Stimulated activated naive CD8-positive, alpha-beta T cell treated with anti-CD3 and anti-CD28 coated beads, Interleukin-15, amount 100 ng/mL, for 72 hours (primary cell): ENCODE measurements around the gene PYGM.
A peak's percentile ranks its signal among the peaks of the same experiment; 100 is the strongest.

Experiments used
- ATAC-seq: fragments of 150-1000 bp; cut with Tn5 transposase; 2 replicates; pipeline ENCODE4 v1.10.0; 2021; ENCODE audit warnings: mild to moderate bottlenecking, moderate library complexity
- DNase-seq, 2 donors: peaks; one replicate each; pipeline ENCODE4 v3.0.0; 2021 to 2022
- H3K27ac Mint-ChIP-seq, 2 donors: one replicate each; pipeline ENCODE4 v1.8.0; 2022; ENCODE audit warnings: mild to moderate bottlenecking in 2 of 2, mixed read lengths in 2 of 2, moderate library complexity in 2 of 2
- H3K27me3 Mint-ChIP-seq: one replicate; pipeline ENCODE4 v1.8.0; 2022; ENCODE audit warnings: mixed read lengths
- H3K4me1 Mint-ChIP-seq: one replicate; pipeline ENCODE4 v1.8.0; 2022; ENCODE audit warnings: mild to moderate bottlenecking, mixed read lengths
- H3K4me3 Mint-ChIP-seq, 2 donors: one replicate each; pipeline ENCODE4 v1.8.0; 2022; ENCODE audit warnings: mild to moderate bottlenecking in 2 of 2, mixed read lengths in 2 of 2, moderate library complexity in 1 of 2
- H3K9me3 Mint-ChIP-seq, 2 donors: one replicate each; pipeline ENCODE4 v1.8.0; 2022; ENCODE audit warnings: mixed read lengths in 2 of 2

Gene PYGM

DNA sequence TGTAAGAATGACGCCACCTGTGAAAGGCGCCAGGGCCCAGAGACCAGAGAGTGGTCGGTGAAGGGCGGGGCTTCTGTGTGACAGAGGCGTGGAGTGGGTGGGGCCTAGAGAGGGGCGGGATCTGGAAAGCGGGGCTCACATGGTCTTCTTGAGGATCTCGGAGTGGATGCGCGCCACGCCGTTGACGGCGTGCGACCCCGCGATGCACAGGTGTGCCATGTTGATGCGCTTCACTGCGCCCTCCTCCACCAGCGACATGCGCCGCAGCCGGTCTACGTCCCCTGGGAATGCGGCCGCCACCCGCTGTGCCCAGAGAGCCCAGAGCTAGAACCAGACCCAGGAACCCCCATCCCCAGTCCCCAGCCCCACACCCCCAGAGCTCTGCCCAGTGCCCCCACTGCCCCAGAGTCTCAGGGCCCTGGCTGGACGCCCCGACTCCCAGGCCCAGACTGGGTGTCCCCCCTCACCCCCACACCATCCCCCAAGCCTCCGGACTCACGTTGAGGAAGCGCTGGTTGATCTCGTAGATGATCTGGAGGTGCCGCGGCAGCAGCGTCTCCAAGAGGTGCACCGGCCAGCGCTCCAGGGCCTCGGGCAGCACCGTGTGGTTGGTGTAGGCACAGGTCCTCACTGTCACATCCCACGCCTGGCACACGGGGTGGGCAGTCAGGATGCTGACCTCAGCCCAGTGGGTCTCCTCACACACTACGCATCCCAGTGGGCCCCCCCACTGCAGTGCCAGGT lies 6.2 kb downstream of the PYGM start:
- no peak for DNase-seq
- Mint-ChIP-seq H3K27ac (peak overlapping the region in 1 of 2 donors; percentile 59), H3K27me3 (no peaks in the 10 kb centered on the region), H3K4me1 (peaks cover 54% of the 10 kb centered on the region), H3K9me3 (no peaks in the 10 kb centered on the region), H3K4me3 (no peak overlapping the region)
- ATAC-seq, result peak; percentile 18

DNA sequence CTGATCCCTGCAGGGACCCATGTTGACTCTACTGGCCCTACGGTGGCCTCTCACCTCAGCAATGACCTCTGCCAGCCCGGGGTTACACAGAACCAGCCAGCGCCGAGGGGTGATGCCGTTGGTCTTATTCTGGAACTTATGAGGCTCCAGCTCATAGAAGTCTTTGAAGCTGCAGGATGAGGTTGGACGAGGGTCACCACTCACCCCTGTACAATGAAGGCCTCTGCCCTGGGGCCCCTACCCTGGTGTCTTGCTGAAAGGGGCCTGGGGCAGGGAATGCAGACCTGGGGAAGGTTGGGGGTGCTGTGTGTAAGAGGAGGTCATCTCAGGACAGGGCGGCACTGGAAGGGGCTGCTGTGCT lies 6.8 kb downstream of the PYGM start:
- Mint-ChIP-seq H3K27ac (peak overlapping the region in 1 of 2 donors; percentile 75), H3K27me3 (no peaks in the 10 kb centered on the region), H3K9me3 (no peaks in the 10 kb centered on the region), H3K4me1 (peaks cover 48% of the 10 kb centered on the region), H3K4me3 (no peak overlapping the region)
- ATAC-seq (peak; percentile 11), DNase-seq (no peak)

DNA sequence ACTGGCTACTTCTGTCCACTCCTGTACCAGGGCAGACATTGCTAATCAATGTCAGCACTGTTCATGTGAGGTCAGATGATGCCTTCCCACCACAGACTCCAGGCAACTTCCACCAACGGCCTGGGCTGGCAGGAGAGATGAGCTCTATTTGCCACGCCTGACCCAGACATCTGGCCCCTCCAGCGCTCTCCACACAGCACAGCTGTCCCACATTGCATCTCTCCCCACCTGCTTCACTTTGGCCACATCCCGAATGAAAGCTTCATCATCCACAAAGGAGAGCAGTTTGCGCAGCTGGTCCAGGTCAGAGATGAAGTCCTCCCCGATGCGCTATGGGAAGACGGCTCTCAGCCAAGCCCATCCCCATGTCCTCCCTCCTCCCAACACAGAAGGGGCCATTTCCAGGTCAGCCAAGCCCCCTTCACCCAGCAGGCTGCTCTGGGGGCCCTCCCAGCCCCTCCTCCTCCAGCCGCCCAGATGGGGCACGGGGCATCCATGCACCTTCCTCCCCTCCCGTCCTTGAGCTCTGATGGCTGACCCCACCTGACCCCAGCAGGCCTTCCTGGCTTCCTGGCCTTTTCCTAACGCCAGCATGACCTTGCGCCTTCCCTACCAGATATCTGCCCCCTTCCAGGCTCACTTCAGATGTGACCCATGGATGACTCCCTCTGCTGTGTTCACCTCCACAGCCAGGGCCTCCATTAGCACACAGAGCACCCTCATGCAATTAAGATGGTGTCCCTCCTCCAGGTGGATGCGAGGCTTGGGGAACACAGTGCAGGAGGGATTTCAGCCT lies 7.4 kb downstream of the PYGM start:
- Mint-ChIP-seq H3K9me3 (no peaks in the 10 kb centered on the region), H3K27ac (peak overlapping the region in 1 of 2 donors; percentile 75), H3K4me1 (peaks cover 43% of the 10 kb centered on the region), H3K27me3 (no peaks in the 10 kb centered on the region), H3K4me3 (no peak overlapping the region)
- no peak for DNase-seq
- no peak for ATAC-seq

DNA sequence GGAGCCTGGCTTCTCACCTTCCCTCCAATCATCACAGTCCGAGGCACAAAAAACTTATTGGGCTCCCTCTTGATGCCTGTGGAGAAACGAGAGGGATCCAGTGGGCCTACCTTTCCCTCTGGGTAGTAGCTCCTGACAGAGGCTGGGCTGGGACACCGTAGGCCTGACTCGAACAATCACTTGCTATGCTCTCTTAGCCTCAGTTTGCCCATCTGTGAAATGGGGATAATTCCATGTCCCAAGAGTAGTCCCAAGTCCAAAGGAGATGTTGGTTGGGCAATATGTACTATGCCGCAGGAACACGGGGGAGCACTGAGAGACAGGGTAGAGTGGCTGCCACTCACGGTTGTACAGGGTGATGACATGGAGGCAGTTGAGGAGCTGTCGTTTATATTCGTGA lies 8.2 kb downstream of the PYGM start:
- H3K4me1 Mint-ChIP-seq, result peaks cover 41% of the 10 kb centered on the region
- no peaks in the 10 kb centered on the region for H3K27me3 Mint-ChIP-seq

DNA sequence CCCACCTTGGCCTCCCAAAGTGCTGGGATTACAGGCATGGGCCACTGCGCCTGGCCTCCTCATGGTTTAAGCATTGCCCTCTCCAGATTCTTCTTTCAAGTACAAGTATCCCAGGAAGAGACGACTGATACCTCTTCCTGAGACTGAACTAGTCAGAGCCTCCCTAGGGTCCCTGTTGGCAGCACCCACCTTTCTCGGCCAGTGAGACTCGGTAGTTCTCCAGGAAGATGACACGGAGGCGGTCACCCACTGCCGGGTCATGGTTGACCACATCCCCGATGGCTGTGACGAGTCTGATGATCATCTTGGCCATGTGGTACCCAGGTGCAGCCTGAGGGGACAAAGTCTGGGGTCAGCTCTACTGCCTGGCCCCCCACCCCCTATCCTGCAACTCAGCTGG lies 8.6 kb downstream of the PYGM start:
- Mint-ChIP-seq H3K9me3 (no peaks in the 10 kb centered on the region), H3K4me1 (peaks cover 46% of the 10 kb centered on the region), H3K27me3 (no peaks in the 10 kb centered on the region), H3K4me3 (no peak overlapping the region), H3K27ac (peak overlapping the region in 1 of 2 donors; percentile 10)
- DNase-seq, result no peak
- ATAC-seq, result no peak

More for the DNA sequence above, 8.2 kb downstream of the PYGM start:
- ATAC-seq, result no peak
- DNase-seq, result no peak
- Mint-ChIP-seq H3K9me3 (no peaks in the 10 kb centered on the region), H3K4me3 (no peak overlapping the region), H3K27ac (peak overlapping the region in 1 of 2 donors; percentile 46)

DNA sequence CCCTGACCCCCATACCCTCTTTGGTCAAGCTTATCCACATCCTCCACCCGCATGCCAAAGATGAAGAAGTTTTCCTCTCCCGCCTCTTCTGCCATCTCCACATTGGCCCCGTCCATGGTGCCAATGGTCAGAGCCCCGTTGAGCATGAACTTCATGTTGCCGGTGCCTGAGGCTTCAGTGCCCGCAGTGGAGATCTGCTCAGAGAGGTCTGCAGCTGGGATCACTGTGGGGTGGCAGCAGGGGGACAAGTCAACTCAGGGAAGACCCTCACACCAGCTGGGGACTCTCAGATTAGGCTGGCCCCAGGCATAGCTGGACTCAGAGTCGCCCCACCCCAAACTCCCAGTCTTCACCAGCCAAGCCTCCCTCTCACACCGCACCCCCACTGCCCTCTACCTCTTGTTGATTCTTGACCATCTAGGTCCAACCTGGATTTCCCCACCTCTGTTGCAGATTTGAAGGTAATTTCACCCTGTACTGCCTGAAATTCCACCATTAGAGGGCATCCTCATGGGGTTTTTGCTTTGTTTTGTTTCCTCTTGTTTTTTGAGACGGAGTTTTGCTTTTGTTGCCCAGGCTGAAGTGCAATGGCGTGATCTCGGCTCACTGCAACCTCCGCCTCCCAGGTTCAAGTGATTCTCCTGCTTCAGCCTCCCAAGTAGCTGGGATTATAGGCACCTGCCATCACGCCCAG lies 9.3 kb downstream of the PYGM start:
- Mint-ChIP-seq H3K9me3 (no peaks in the 10 kb centered on the region), H3K4me1 (peaks cover 52% of the 10 kb centered on the region), H3K27me3 (no peaks in the 10 kb centered on the region), H3K4me3 (no peak overlapping the region), H3K27ac (peak overlapping the region in 1 of 2 donors; percentile 88)
- ATAC-seq (no peak), DNase-seq (no peak)

DNA sequence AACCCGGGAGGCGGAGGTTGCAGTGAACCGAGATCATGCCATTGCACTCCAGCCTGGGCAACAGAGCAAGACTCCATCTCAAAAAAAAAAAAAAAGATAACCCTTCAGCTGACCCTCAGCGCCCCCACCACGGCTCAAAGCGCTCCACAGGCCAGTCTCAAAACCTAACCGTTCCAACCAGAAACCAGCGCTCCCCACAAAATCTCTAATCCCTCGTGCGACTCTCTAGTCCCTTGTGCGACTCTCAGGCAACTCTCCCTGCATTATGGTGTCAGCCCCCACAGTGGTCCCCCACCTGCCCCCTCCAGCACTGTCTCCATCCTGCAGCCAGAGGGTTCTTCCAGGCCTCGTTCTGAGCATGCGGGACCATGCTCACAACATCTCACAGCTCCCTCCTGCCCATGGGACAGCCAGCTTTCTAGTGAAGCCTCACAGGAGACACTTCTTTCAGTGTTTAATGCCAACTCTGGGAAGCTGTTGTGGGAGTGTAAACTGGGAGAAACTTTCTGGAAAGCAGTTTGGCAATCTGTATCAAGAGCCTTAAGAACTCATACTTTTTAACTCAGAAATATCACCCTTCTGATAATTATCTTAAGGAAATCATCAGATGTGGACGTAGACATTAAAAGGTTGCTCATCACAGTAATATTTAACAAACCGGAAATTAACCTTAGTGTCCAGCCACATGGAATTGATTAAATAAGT lies 11.7 kb downstream of the PYGM start:
- ATAC-seq (no peak), DNase-seq (no peak)
- Mint-ChIP-seq H3K9me3 (no peaks in the 10 kb centered on the region), H3K4me3 (no peak overlapping the region), H3K4me1 (peaks cover 53% of the 10 kb centered on the region), H3K27ac (no peak overlapping the region), H3K27me3 (no peaks in the 10 kb centered on the region)

DNA sequence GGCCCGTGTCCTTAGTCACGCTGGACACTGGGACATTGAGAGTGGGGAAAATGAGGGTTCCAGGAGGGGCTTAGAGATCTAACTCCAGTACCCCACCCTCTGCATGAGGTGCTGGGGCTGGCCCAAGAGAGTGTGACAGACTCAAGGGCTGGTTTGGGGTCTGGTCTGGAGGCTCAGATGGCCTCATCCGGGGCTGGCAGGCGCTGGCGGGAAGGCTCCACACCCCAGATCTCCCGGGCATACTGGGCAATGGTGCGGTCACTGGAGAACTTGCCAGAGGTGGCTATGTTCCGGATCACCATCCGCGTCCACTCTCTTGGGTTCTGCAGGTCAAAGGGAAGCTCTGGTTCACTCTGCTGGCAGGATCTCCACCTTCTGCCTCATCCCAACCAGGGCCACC lies 13.3 kb downstream of the PYGM start:
- Mint-ChIP-seq H3K4me3 (peak overlapping the region in 1 of 2 donors; percentile 12), H3K4me1 (peaks cover 49% of the 10 kb centered on the region), H3K9me3 (no peaks in the 10 kb centered on the region), H3K27ac (peak overlapping the region in 1 of 2 donors; percentile 51), H3K27me3 (no peaks in the 10 kb centered on the region)
- DNase-seq (no peak), ATAC-seq (no peak)

DNA sequence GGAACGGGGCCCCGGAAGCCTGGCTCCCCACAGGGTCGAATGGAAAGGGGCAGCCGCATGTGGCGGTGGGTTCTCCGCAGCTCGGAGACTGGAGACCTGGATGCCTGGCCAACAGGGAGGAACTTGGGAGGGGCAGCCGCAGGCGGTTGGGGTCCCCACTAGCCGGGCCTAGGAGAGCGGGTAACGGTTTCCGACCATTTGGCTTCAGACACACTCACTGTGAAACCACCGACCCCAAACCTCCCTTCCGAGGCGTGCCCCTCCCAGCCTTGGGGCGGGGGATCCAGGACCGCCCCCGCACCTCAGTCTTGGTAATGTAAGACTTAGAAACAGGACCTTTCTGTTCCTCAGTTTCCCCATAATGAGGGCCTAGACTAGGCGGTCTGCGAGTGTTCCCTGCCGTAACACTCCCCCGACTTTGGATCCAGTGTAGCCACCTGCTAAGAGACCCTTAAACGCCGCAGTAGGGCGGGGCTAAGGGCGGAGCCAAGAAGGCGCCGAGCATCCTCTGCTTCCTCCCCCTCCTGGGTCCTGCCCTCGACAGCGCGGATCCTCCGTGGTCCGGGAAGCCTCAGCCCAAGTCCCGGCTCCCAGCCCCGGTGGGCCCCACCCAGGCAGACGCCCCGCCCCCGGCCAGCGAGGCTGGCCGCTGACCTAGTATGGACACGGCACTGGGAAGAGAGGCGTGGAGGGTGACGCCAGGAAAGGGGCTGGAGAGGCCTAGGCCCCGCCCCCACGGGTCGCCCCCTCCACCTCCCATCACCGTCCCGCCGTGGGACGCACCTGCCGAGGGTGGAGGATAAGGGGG lies 14.0 kb downstream of the PYGM start:
- peak overlapping the region; percentile 45 to 97 for H3K27ac Mint-ChIP-seq
- peak overlapping the region; percentile 90 to 93 for H3K4me3 Mint-ChIP-seq
- H3K27me3 Mint-ChIP-seq, result no peaks in the 10 kb centered on the region
- ATAC-seq (peak; percentile 62), DNase-seq (peak; percentile 77 to 85)
- no peaks in the 10 kb centered on the region for H3K9me3 Mint-ChIP-seq
- peaks cover 52% of the 10 kb centered on the region for H3K4me1 Mint-ChIP-seq

DNA sequence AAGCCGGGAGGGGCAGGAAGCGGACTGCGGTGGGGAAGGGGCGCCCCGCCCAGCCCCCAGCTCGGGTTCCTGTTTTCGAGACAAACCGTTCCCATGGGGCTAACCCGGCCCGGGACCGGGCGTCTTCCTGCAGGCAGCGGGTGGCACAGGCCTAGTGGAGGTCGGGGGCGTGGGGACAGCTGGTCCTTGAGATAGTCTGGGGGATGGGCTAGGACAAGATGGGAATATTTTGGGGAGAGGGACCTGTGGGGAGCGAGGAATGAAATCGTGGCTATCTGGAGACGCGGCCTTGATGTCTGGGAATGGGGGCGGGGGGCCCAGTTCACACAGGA lies 14.6 kb downstream of the PYGM start:
- Mint-ChIP-seq H3K4me1 (peaks cover 52% of the 10 kb centered on the region), H3K27me3 (no peaks in the 10 kb centered on the region), H3K9me3 (no peaks in the 10 kb centered on the region), H3K27ac (peak overlapping the region; percentile 45 to 97), H3K4me3 (peak overlapping the region; percentile 90 to 93)
- peak; percentile 57 to 87 for DNase-seq
- ATAC-seq, result peak; percentile 55

DNA sequence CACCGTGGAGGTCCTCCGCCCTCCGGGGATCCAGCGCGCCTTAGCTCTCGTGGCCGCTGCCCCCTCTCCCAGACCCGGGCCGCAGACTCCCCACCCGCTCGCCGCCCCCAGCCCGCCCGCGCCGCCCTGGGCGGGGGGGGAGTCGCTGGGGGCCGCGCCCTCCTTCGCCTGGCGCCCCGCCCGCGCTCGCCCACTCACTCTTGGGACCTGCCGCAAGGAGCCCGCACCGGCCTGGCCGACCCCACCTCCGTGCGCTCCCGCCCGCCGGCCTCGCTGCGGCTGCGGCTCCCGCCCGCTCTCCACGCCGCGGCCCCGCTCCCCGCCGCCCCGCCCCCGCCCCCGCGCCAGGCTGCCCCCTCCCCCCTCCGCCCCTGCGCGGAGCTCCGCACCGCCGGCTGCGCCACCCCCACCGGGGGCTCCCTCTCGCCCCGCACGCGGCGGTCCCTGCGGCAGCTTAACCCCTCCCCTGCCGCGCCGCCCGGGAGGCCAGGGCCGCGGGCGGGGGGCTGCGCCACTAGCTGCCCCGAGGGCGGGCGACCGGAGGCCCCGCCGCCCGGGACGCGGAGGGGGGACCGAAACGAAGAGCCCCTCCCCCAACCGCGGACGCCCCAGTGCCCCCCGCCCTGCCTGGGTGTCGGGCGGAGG lies 15.1 kb downstream of the PYGM start:
- no peaks in the 10 kb centered on the region for H3K9me3 Mint-ChIP-seq
- H3K4me1 Mint-ChIP-seq, result peaks cover 54% of the 10 kb centered on the region

DNA sequence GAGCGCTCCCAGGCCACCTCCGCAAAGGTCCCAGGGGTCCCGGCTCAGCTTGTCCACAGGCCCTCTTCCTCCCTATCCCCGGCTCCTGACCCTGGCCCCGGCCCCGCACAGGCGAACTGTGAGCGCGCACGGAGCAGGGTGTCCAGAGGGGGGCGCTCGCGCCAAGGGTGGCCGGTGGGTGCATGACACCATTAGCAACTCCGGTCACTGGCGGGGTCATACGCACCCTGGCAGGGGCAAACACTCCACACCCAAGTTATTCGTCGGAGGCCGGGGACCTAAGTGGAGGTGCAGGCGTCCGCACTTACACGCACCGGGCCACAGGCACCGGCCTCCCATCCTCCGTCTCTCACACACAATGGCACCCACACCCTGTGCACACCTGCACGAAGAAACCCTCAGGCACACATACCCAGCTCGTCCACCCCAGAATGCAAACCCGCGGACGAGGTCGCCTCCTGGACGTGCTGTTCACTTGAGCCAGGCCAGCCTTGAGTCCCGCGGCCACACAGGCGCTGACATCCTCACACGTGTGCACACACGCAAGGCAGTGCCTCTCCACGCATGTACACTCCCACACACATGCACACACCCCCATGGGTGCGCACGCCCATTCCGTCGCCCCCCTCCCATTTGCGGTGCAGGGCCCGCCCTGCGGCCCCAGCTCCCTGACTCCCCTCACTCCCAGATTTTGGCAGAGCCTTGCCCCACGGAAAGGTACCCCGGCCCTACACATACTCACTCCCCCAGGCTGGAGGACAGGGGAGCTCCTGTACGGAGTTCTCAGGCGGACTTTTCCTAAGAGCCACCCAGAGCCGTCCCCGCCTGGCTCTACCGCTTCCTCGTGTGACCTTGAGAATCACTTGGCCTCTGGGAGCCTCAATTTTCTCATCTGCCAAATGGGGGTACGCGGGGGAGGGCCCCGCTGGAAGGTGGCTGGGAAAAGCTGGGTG lies 15.9 kb downstream of the PYGM start, which contains the start of gene RASGRP2:
TSS of gene RASGRP2 (minus strand) at position 552 of the 953 bp plus-strand sequence. CDS start 1,276 bp downstream, outside the sequence.
- Mint-ChIP-seq H3K4me1 (peaks cover 58% of the 10 kb centered on the region), H3K9me3 (no peaks in the 10 kb centered on the region), H3K27me3 (no peaks in the 10 kb centered on the region), H3K4me3 (peak within 1 kb of the TSS; percentile 92 to 93), H3K27ac (peak within 1 kb of the TSS; percentile 24 to 71)
- peak; percentile 66 for ATAC-seq
- DNase-seq, result peak; percentile 89 to 90

More for the DNA sequence above, 15.1 kb downstream of the PYGM start:
- Mint-ChIP-seq H3K4me3 (peak overlapping the region; percentile 92 to 93), H3K27me3 (no peaks in the 10 kb centered on the region), H3K27ac (no peak overlapping the region)
- DNase-seq, result peak in 1 of 2 donors; percentile 52
- peak; percentile 2 for ATAC-seq

DNA sequence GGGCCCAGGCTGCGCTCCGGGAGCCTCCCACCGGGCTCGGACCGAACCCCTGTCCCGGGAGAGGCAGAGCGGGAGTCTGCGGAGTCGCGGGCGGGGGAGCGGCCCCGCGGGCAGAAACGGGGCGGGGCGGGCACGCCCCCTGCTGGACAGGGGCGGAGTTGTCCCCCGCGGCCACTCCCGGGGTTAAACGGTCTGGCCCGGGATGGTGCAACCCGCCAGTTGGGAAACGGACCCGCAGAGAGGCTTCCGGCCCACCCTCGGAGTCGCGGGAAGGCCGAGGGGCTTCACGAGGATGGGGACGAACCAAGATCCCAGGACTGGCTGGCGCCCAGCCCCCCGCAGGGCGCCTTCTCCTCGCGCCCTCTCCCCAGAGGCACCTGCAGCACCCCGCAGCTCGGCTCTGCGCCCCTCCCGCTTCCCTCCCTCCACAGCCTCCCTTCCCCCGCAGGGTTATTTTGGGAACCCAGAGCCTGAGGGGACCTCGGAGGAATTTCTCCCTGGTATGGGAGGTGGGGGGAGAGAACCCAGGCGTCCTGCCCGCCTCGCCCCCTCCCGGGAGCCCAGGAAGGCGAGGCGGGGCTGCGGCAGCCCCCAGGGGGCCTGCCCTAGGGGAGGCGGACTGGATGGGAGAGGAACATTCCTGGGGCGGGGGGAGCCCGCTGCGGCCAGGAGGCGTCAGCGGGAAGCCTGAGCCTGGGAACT lies 16.7 kb downstream of the PYGM start:
- Mint-ChIP-seq H3K4me1 (peaks cover 58% of the 10 kb centered on the region), H3K27ac (no peak overlapping the region), H3K4me3 (peak overlapping the region; percentile 84 to 92), H3K27me3 (no peaks in the 10 kb centered on the region), H3K9me3 (no peaks in the 10 kb centered on the region)
- DNase-seq (peak; percentile 77 to 87), ATAC-seq (peak; percentile 30)
